GM12878 (cell line): Measurements from ENCODE around the gene UTP3. TPM values are rescaled to one million over a fixed set of nuclear protein-coding genes. Genes with fewer than 3 reads are reported as not detected.

ENCODE experiments used
- ATAC-seq: fragments of 200-7000 bp; cut with Tn5 transposase; 3 replicates; pipeline ENCODE4 v1.9.1; 2020; ENCODE audit warnings: mild to moderate bottlenecking, moderate library complexity
- BruUV-seq: library from RNA; stranded (reverse); fragments of 400-500 nt; replicated peaks from 2 replicates; lab custom pipeline; 2021; lab: Mats Ljungman, UMichigan
- CTCF ChIA-PET: fragments of 300-600 bp; sonication (Branson Sonifier 250); formaldehyde crosslinking; extraction: SDS; loops from one replicate; lab custom pipeline; 2021; ENCODE audit warnings: inconsistent platforms; lab: Yijun Ruan, JAX
- POLR2A ChIA-PET: fragments of 350-600 bp; formaldehyde crosslinking; extraction: SDS; loops from one replicate; lab custom pipeline; 2021; ENCODE audit warnings: inconsistent platforms; lab: Charles Lee
- RAD21 ChIA-PET: fragments of 300-600 bp; sonication (Branson Sonifier 250); formaldehyde crosslinking; loops from one replicate; lab custom pipeline; 2023; ENCODE audit warnings: antibody characterized with exemption; ENCODE audit not compliant: unreplicated experiment; lab: Charles Lee
- SMC1A ChIA-PET: fragments of 300-600 bp; sonication (Branson Sonifier 250); formaldehyde crosslinking; loops from one replicate; lab custom pipeline; 2023; ENCODE audit not compliant: unreplicated experiment, uncharacterized antibody; lab: Charles Lee
- DNase-seq: peaks from one replicate; pipeline ENCODE4 v3.0.0-alpha.2; 2011; ENCODE audit warnings: low read depth, low spot score
- FAIRE-seq: peaks from 3 replicates; lab custom pipeline; 2011; peaks lifted over from hg19 to GRCh38; lab: Jason Lieb, UNC
- H2AFZ ChIP-seq: 2 replicates; pipeline ENCODE4 v1.6.0; 2011; ENCODE audit warnings: low read depth, low read length, control low read depth; ENCODE audit not compliant: control insufficient read depth
- H3K27ac ChIP-seq: 2 replicates; pipeline ENCODE4 v1.5.1; 2011; ENCODE audit warnings: control low read depth; ENCODE audit not compliant: control insufficient read depth, insufficient read depth
- H3K27me3 ChIP-seq, 2 experiments: replicated peaks in 1 of 2; 2 replicates each; pipeline versions ENCODE4 v1.6.0 to v1.6.1; 2011; ENCODE audit warnings: low read length in 1 of 2; ENCODE audit not compliant: control insufficient read depth in 2 of 2, insufficient read depth in 2 of 2
- H3K36me3 ChIP-seq, 2 experiments: 2 replicates each; pipeline ENCODE4 v1.5.1; 2011; ENCODE audit warnings: low read length in 1 of 2; ENCODE audit not compliant: control insufficient read depth in 2 of 2, insufficient read depth in 2 of 2
- H3K4me1 ChIP-seq: 2 replicates; pipeline ENCODE4 v1.6.1; 2011; ENCODE audit warnings: mild to moderate bottlenecking, low read length, moderate library complexity, mixed read lengths; ENCODE audit not compliant: control insufficient read depth, insufficient read depth
- H3K4me2 ChIP-seq: 2 replicates; pipeline ENCODE4 v1.6.0; 2011; ENCODE audit warnings: control low read depth; ENCODE audit not compliant: control insufficient read depth, insufficient read depth
- H3K4me3 ChIP-seq: fragments of 200-600 bp; sonication (generic); 2 replicates; pipeline ENCODE4 v1.5.1; 2016
- H3K79me2 ChIP-seq: 2 replicates; pipeline ENCODE4 v1.6.0; 2011; ENCODE audit warnings: low read length; ENCODE audit not compliant: control insufficient read depth, insufficient read depth
- H3K9ac ChIP-seq: 2 replicates; pipeline ENCODE4 v1.8.0; 2011; ENCODE audit warnings: low read length, control low read depth, mixed read lengths; ENCODE audit not compliant: control insufficient read depth, insufficient read depth
- H3K9me3 ChIP-seq: replicated peaks from 3 replicates; pipeline ENCODE4 v1.5.1; 2011; ENCODE audit warnings: mild to moderate bottlenecking, low read length; ENCODE audit not compliant: control insufficient read depth, insufficient read depth
- H4K20me1 ChIP-seq: 2 replicates; pipeline ENCODE4 v1.6.0; 2011; ENCODE audit not compliant: control insufficient read depth, insufficient read depth
- ATF7 ChIP-seq: fragments of 450-650 bp; IDR thresholded peaks from 2 replicates; pipeline ENCODE4 v1.6.1; 2016; ENCODE audit warnings: low read depth, mild to moderate bottlenecking
- EZH2 ChIP-seq: IDR thresholded peaks from 2 replicates; pipeline ENCODE4 v1.6.1; 2012; ENCODE audit warnings: low read depth, mild to moderate bottlenecking, control low read depth, inconsistent platforms, low read length, borderline replicate concordance; ENCODE audit not compliant: control insufficient read depth
- NFYB ChIP-seq: IDR thresholded peaks from 2 replicates; pipeline ENCODE4 v1.6.1; 2011; ENCODE audit warnings: low read depth, mild to moderate bottlenecking, low read length, improper control_type of control experiment, moderate library complexity; ENCODE audit not compliant: insufficient read depth
- SP1 ChIP-seq: IDR thresholded peaks from one replicate; pipeline ENCODE4 v1.6.1; 2011; ENCODE audit warnings: low read depth, low read length
- YBX1 ChIP-seq: fragments of 450-650 bp; IDR thresholded peaks from 2 replicates; pipeline ENCODE4 v1.6.1; 2016; ENCODE audit warnings: antibody characterized with exemption
- ZNF24 ChIP-seq: fragments of 450-650 bp; IDR thresholded peaks from 2 replicates; pipeline ENCODE4 v1.6.1; 2017; ENCODE audit warnings: antibody characterized with exemption, mild to moderate bottlenecking
- WGBS: methylation state at CpG from one replicate; pipeline ENCODE4 v1.1.6; 2016; ENCODE audit warnings: low lambda C conversion rate; ENCODE audit not compliant: insufficient replicate concordance, insufficient coverage; ENCODE audit errors: missing lambda C conversion rate; 5-methylcytosine and 5-hydroxymethylcytosine counted together
- in situ Hi-C: fragments of 300-500 bp; cut with MboI; formaldehyde crosslinking; loops from 9 replicates; pipeline ENCODE4 v1.14.3; 2018; ENCODE audit warnings: mixed read lengths
- intact Hi-C: fragments of 100-400 bp; cut with micrococcal nuclease; formaldehyde crosslinking; loops from one replicate; pipeline ENCODE4 v1.14.2; 2022; ENCODE audit not compliant: unreplicated experiment
- polyA plus RNA-seq, 11 experiments: library from polyadenylated mRNA; depleted of rRNA in 4 of 11; unstranded in 6 of 11; stranded (reverse) in 5 of 11; fragments of >200 nt; fragmentation: Nextera tagmentation in 4 of 11; fragmentation: Illumina TruSeq in 1 of 11; extraction: Ambion mirVana in 4 of 11; extraction: Trizol in 1 of 11; gene quantifications; 1 replicate in 1 of 11; 2 replicates in 10 of 11; pipeline versions ENCODE4 v1.2.1 to v1.2.3, GENCODE V29; 2011 to 2016; ENCODE audit warnings: inconsistent platforms in 2 of 11, missing spikeins in 2 of 11, low read depth in 1 of 11
- total RNA-seq, 4 experiments: library from RNA; depleted of rRNA in 3 of 4; stranded (reverse); fragments of >200 nt in 3 of 4; fragmentation: Illumina TruSeq in 1 of 4; extraction: Trizol in 1 of 4; gene quantifications; 2 replicates each; pipeline versions ENCODE4 v1.2.1 to v1.2.3, GENCODE V29; 2013 to 2021
- TF ChIP-seq, protein P1 (sequence below): fragments of 450-650 bp; formaldehyde crosslinking; IDR thresholded peaks from 2 replicates; pipeline ENCODE4 v1.4.0; 2022; ENCODE audit warnings: mild to moderate bottlenecking, moderate library complexity

Gene UTP3
- total and polyA plus RNA-seq, 10 of the 15 experiments (the other 5 are each of a cell fraction or from before 2014, with no cell fraction given), result 15.8 to 60.7 (median 22.5) TPM

DNA sequence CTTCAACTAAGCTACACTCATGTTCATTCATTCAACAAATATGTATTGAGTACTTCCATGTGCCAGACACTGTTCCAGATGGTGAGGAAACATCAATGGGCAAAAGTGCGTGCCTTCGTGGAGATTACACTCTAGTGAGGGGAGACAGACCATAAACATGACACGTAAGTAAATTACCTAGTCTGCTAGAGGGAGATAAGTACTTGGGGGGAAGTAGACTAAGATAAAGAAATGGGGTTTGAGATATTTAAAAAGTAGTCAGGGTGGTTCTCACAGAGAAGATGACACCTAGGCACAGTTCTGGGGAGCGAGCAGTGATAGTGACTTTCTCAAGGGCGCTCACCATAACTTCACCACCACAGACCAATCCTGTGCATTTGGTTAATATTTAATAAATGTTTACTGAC lies 33.7 kb upstream of the UTP3 start:
- FAIRE-seq (no peak), DNase-seq (no peak), ATAC-seq (peak; percentile 25; the same call in 2 of the 3 replicates)
- no peaks in the 10 kb centered on the region for H3K4me1 ChIP-seq
- no peak overlapping the region for H3K27ac ChIP-seq
- intact Hi-C loops (loop anchor here (2.0 to 10.0 kb wide), 5 partner anchors 83 to 610 kb away; partner anchors contain the start of gene GRSF1), in situ Hi-C loops (no loop called here)
- TF ChIP-seq EZH2 (no peak), YBX1 (no peak), NFYB (0 out of 2 replicates have a peak, but pooled peaks have one; percentile 12), SP1 (no peak)
- no peak overlapping the region for H3K4me2 ChIP-seq
- peaks cover 0 to 3% of the 10 kb centered on the region in 2 experiments; a peak in 1 of 4 replicates for H3K36me3 ChIP-seq
- POLR2A ChIA-PET, result interaction anchor here (0.6 kb wide), 1 partner anchor 74 kb away, joined by 3 read pairs; no protein-coding TSS in a partner anchor
- CTCF ChIA-PET, result interaction anchor here (1.0 to 1.3 kb wide), 6 partner anchors 31 to 355 kb away, joined by 3 to 7 read pairs (median 4); partner anchors contain the start of gene UTP3
- no TSS peak for BruUV-seq
- SMC1A ChIA-PET, result interaction anchor here (0.6 to 1.3 kb wide), 11 partner anchors 13 to 1361 kb away, joined by 3 to 5 read pairs (median 4); no protein-coding TSS in a partner anchor
- H3K27me3 ChIP-seq, result no peaks in the 10 kb centered on the region
- no peak overlapping the region for H3K9ac ChIP-seq
- no peaks in the 10 kb centered on the region for H3K79me2 ChIP-seq
- WGBS, result 81% methylated on average over 5 of the region's 5 CpGs
- RAD21 ChIA-PET, result interaction anchor here (0.9 to 1.4 kb wide), 5 partner anchors 36 to 355 kb away, joined by 3 to 5 read pairs (median 3); no protein-coding TSS in a partner anchor
- H2AFZ ChIP-seq, result no peak overlapping the region
- H3K4me3 ChIP-seq, result no peak overlapping the region
- H4K20me1 ChIP-seq, result no peaks in the 10 kb centered on the region
- H3K9me3 ChIP-seq, result no peaks in the 10 kb centered on the region

DNA sequence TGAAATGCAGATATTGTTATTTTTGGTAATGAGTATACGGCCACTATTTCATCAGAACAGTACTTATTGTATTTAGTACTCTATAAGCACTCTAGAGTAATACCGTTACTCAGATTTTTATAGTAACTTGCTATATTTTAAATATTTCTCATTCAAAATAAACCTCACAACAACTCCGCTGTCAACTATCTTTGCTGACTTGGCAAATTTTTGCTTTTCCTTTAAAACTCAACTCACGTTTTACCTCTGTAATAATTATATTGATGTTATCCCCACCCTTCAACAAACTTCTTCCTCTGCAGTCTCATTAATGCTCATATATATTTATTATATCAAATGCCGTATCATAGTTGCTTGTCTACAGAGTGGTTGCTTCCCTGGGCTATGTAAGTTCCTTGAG lies 31.0 kb upstream of the UTP3 start:
- no peak for ATAC-seq
- intact Hi-C loops, result loop anchor here (10.0 kb wide), 2 partner anchors 527 to 607 kb away; no protein-coding TSS in a partner anchor
- no peak overlapping the region for H2AFZ ChIP-seq
- TF ChIP-seq ATF7 (no peak), ZNF24 (no peak)
- TF ChIP-seq, protein P1, sequence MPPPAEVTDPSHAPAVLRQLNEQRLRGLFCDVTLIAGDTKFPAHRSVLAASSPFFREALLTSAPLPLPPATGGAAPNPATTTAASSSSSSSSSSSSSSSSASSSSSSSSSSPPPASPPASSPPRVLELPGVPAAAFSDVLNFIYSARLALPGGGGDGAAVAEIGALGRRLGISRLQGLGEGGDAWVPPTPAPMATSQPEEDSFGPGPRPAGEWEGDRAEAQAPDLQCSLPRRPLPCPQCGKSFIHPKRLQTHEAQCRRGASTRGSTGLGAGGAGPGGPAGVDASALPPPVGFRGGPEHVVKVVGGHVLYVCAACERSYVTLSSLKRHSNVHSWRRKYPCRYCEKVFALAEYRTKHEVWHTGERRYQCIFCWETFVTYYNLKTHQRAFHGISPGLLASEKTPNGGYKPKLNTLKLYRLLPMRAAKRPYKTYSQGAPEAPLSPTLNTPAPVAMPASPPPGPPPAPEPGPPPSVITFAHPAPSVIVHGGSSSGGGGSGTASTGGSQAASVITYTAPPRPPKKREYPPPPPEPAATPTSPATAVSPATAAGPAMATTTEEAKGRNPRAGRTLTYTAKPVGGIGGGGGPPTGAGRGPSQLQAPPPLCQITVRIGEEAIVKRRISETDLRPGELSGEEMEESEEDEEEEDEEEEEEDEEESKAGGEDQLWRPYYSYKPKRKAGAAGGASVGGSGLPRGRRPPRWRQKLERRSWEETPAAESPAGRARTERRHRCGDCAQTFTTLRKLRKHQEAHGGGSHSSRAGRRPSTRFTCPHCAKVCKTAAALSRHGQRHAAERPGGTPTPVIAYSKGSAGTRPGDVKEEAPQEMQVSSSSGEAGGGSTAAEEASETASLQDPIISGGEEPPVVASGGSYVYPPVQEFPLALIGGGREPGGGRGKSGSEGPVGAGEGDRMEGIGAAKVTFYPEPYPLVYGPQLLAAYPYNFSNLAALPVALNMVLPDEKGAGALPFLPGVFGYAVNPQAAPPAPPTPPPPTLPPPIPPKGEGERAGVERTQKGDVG (CRISPR knock-in tag), result no peak
- ChIA-PET RAD21 (interaction anchor here (1.1 to 2.6 kb wide), 8 partner anchors 9 to 353 kb away, joined by 3 to 15 read pairs (median 6); partner anchors contain the start of gene JCHAIN), CTCF (interaction anchor here (1.1 to 1.8 kb wide), 5 partner anchors 9 to 353 kb away, joined by 3 to 12 read pairs (median 7); no protein-coding TSS in a partner anchor), SMC1A (interaction anchor here (0.9 to 2.9 kb wide), 13 partner anchors 9 to 363 kb away, joined by 3 to 17 read pairs (median 4); partner anchors contain the start of genes JCHAIN and UTP3), POLR2A (interaction anchor here (1.5 kb wide), 1 partner anchor 11 kb away, joined by 3 read pairs; no protein-coding TSS in a partner anchor)
- no peak overlapping the region for H3K9ac ChIP-seq
- no peak overlapping the region for H3K4me3 ChIP-seq
- no peak for FAIRE-seq
- H3K4me1 ChIP-seq, result no peaks in the 10 kb centered on the region; the same call in 1 of the 2 replicates
- in situ Hi-C loops, result no loop called here
- H3K4me2 ChIP-seq, result no peak overlapping the region
- no peak overlapping the region for H3K27ac ChIP-seq
- no peaks in the 10 kb centered on the region for H3K27me3 ChIP-seq
- H3K36me3 ChIP-seq, result peaks cover 0 to 3% of the 10 kb centered on the region in 2 experiments; a peak in 1 of 4 replicates
- H4K20me1 ChIP-seq, result no peaks in the 10 kb centered on the region
- no peak for DNase-seq
- peaks cover 3% of the 10 kb centered on the region for H3K79me2 ChIP-seq
- 68% methylated on average over 5 of the region's 5 CpGs for WGBS
- H3K9me3 ChIP-seq, result no peaks in the 10 kb centered on the region
- BruUV-seq, result no TSS peak
